NCI-H2029 treated with DMSO at 0.1 percent for 48 hours (cell line): ENCODE measurements around the gene LIME1.

Source experiments
- DNase-seq: peaks from one replicate; lab custom pipeline; 2025; lab: John Stamatoyannopoulos, UW

The LIME1 gene

DNA sequence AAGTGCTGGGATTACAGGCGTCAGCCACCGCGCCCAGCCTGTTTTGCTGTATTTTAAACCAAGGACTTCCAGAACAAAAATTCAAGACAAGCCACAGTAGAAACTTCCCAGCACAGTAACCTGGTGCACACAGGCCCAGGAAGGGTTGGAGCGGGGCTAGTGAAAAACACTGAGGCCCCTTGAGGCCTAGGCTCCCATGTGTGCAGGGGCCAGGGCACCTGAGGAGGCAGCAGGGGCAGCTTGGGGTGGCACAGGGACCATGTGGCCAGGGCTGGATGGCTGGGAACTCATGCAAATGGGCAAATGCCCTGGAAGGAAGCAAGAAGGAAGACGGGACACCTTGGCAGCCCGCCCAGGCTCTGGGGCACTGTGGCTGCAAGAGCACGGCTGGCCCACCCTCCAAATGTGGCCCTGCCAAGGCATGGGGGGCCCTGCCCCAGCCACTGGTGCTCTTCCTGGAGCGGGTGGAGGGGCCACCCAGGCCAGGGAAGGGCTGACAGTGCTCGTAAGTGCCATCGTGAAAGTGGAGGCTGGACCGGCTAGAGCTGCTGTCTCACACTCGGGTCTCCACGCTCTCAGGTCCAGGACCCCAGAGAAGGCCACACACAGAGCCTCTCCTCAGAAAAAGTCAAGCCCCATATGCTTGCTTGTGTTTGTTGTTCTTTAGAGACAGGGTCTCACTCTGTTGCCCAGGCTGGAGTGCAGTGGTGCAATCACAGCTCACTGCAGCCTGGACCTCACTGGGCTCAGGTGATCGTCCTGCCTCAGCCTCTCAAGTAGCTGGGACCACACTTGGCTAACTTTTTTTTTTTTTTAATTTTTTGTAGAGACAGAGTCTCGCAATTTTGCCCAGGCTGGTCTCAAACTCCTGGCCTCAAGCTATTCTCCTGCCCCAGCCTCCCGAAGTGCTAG, 13.4 kb downstream of the LIME1 start:
- DNase-seq = no peak

DNA sequence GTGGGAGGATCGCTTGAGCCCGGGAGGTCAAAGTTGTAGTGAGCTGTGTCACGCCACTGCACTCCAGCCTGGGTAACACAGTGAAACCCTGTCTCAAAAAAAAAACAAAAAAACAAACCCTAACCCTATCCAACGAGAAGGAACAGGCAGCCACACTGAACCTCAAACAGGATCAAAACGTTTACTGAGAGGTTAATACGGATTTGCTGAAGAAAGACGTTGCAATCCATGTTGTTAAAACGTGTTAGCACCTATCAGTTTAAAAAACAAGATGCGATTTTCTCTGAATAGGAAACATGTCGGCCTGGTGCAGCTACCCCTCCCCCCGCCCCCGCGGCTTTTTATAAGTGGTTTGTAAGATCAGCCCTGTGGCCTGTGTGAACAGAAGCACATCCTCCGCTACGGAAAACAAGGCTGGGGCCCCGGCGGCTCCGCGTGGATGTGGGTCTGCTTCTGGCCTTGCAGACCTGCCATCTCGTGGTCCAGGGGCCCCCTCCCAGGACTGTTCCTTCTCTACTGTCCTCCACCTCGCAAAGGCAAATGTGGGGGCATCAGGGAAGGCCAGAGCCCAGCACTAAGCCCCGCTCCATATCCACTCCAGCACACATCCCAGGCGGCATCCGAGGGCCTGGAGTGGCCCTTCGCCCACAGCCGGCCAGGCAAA, 14.5 kb downstream of the LIME1 start:
- no peak for DNase-seq

DNA sequence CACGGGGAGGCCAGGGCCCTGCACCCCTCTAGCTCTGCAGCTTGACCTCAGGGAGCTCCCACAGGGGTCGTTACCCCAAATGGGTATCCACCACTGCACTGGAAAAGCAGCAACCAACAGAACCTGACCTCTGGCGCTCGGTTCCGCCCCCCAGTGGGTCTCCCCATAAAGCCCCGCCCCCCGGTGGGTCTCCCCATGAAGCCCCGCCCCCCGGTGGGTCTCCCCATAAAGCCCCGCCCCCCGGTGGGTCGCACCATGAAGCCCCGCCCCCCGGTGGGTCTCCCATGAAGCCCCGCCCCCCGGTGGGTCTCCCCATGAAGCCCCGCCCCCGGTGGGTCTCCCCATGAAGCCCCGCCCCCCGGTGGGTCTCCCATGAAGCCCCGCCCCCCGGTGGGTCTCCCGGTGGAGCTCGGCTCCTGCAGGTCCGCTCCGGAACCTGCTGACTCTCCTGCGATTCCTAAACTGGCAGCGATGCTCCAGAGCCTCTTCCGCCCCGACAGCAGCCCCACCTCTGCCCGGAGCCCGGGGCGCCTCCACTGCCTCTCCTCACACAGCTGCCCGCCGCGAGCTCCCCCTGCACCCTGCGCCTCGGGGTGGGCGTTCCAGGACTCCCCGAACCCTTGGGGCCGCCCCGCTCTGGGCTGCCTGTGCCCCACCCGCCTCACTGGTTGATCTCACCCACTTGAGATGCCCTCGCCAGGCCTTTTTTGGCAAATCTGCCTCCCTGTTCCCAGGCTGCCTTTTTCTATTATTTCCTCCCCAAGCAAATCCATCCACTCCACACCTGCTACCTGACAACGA, 15.2 kb downstream of the LIME1 start:
- DNase-seq = no peak

DNA sequence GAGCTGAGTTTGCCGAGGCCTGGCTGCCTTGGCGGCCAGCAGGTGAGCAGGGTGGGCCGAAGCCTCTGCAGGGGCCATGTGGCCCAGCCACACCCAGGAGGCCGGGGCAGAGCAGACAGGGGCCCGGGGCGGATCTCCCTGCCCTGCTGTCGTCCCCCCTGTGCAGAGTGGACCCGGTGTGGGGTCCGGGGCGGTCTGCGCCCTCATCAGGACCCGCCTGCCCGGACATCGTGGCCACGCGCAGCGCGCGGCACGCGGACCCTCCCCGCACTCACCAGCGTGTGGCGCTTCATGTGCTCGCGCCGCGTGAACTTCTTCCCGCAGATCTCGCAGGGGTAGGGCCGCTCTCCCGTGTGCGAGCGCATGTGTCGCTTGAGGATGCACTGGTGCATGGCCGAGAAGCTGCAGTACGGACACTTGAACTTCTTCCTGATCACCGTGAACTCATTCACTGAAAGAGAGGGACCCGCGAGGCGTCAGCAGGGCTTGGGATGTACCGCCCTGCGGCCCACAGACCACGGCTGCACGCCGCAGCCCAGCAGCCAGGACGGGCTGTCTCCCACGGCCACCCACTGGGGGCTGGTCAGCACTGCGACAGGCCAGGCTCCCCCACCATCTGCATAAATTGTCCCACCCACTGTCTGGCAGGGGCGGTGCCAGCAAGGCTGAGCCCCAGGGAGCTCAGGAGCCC, 16.1 kb downstream of the LIME1 start:
- no peak for DNase-seq

DNA sequence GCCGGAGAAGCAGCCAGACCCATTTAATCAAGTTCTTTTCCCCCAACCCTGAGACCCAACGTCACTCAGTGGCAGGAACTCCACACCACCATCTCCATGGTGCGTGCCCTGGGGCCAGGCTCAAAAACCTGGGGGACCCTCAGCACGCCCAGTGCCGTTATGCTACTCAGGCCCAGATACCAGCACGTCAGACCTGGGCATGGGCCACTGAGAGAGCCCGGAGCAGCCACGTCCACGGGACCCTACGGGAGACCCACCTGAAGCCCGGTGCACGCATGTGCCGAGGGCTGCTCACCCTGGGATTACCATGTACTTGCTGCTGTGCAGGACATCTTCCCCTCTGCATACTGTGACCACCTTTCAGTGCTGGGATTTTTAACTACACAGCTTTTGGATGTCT, 16.9 kb downstream of the LIME1 start:
- no peak for DNase-seq

DNA sequence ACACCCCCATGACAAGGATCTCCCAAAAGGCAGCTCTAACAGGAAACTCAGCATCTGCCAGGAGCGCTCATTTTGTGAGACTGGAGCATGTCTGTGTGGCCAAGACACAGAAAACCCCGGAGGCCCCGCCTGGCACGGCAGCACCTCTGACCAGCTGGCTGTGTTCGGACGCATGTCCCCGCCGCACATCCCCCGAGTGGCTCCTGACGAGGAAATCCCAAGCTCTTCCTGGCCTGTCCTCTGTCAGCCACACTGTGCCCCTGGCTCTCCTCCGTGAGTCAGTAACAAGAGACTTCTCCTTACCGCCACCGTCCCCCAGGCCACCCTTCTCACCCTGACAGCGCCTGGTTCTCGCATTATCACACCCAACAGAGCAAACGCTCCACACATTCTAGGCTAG, 17.5 kb downstream of the LIME1 start:
- DNase-seq = no peak

DNA sequence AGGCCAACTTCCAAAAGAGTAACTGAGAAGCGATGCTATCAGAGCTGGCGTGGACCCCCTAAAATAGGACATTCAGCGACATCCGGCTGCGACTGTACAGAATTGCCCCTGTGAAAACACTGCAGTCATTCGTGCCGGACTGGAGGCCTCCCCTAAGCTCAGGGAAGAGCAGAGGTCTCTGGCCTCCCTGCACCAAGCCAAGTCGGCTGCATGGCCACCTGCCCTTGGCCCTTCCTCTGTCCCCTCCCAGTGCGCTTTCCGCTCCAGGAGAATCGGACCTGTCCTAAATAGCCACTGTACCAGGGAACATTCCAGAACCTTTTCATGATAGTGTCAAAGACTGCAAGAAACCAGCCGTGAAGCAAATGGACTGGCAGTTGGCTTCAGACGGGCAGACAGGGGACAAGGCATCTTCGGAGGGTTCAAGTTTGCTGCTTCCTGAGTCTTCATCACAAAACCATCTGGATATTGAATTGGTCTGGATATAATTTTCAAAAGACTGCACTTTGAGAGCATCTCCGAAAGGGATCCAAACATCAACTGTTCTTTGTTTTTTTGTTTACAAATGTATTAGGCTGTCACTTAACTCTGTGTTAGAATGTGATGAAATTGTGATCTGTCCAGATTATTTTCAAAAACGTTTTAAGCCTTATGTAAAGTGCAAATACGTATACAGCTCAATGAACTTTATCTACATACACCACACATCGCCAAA, 19.6 kb downstream of the LIME1 start:
- DNase-seq = no peak

DNA sequence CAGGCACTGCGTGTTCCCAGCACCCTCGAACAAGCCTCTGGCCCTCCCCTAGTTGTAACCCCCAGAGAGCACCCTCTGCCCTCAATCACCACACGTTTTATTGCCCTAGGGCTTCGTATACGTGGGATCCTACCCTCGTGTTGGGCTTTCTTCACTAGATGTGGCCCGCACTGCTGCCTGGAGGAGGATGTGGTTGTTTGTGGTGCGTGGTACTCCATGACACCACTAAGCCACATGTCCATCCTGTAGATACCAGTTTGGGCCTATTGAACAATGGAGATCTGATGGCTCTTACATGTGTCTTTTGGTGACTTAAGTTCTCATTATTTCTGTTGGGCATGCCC, 20.2 kb downstream of the LIME1 start:
- no peak for DNase-seq

DNA sequence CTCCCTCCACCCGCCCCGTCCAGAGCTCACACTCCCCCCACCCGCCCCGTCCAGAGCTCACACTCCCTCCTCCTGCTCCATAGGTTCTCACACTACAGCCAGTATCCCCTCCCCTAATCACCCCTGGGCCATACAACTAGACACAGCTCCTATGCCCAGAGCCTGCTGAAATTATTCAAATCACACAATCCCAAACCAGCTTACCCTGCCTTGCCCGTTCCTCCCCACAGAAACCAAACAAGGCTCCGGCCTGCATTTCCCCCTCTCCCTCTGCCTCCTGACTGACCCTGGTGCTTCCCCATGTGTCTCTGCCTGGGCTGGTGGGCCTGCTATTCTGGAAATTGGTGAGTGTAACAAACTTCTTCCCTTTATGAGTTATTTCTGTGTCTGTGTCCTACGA, 21.7 kb downstream of the LIME1 start:
- no peak for DNase-seq

DNA sequence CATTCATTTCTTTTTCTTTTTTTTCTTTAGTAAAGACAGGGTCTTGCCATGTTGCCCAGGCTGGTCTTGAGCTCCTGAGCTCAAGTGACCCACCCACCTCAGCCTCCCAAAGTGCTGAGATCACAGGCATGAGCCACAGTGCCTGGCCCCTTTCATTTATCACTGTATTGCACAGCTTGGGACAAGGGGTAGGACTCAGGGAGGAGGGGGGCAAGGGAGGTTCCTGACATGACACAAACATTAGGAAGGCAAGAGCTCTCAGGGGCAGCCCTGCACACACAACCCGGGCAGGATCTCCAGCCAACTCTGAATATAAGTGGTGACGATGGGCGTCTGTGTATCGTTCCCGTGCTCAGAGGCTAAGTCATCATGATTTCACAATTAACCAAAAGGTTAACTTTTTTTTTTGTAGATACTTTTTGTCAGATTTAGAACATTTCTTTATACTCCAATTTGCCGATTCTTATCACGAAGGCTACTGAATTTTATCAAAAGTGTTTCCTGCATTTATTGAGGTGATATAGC, 23.0 kb downstream of the LIME1 start:
- no peak for DNase-seq

DNA sequence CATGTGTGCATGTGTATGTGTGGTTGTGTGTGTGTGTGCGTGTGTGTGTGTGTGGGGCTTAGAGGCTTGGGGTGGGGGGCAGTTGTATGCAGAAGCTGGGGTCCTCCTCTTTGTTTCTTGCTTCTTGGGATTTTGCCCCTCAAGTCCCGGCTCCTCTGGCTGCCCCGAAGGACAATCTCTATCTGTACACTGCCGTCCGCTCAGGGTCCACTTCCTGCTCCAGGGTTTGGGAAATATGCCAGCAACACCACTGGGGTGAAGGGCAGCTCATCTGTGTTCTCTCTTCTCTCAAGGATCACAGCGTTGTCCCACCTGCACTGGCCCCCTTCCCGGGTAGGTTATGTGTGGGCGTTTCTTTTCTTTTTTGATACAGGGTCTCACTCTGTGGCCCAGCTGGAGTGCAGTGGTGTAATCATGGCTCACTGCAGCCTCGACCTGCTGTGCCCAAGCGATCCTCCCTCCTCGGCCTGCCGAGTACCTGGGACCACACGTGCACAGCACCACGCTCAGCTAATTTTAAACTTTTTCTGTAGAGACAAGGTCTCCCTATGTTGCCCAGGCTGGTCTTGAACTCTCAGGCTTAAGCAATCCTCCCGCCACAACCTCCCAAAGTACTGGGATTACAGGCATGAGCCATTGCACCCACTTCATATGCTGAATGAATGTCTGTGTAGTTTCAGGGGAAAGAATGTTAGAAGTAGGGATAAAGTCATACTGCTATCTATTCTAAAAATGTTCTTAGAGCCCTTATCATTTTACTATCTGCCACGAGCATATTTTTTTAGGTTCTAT, 28.8 kb downstream of the LIME1 start:
- DNase-seq = no peak

DNA sequence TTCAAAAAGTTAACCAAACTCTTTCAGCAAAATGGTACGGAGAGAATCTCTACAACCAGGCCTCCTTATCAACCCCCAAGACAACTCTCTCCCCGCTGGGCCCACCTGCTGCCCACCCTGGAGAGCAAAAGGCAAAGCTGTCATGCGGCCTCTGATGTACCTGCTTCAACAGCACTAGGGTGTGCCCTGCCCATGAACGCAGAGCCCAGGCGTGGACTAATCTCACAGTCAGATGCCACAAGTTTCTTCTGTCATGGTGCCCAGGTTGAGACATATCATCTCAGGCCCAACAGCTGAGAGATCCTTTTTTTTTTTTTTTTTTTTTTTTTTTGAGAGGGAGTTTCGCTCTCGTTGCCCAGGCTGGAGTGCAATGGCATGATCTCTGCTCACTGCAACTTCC, 29.4 kb downstream of the LIME1 start:
- no peak for DNase-seq

DNA sequence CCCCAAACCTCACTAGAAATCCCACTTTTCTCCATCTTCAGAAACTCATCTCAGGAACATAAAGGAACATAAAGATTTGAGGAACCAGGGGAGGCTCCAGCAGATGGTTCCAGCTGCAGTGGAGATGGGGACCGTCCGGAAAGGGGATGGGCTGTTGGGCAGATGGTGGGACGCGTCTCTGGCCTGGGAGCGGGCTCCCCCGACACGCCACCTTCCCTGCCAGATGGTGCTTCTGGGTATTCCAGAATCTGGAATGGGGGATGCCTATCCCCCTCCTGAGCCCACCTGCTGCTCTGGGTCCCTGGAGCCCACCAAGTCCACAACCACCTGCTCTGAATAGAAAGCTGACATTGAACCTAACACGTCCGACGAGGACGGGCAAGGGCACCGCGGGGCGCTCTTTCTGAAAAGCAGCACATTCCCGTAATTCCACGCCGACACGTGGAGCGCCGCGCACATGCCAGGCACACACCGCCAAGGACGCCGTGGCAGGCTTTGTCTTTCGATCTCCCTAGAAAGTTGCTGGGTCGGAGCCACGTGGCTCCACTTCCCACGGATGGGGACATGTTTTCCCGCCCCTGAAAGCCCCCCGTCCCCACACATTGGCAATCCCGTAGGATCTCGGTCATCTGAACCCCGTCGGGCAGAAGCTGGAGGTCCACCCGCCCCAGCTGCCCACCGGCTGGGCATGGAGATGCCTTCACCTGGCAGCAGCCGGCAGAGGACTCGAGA, 30.4 kb downstream of the LIME1 start:
- no peak for DNase-seq

DNA sequence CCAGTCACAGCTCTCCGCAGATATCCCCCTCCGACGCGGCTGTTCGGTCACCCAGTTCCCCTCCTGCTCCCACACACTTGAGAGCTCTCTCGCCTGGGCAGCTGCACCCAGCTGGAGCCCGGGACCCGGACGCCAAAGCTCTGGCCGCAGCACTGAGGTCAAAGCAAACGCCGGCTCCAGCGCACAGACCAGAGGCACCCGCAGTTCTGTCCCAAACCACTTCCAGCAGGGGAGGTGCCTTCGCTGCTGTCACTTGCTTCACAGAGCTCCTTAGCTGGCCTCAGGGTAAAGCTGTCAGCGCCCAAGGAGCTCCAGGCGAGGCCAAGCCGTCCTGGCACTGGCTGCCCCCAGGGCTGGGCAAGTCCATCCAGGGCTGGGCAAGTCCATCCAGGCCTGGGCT, 31.0 kb downstream of the LIME1 start:
- no peak for DNase-seq

DNA sequence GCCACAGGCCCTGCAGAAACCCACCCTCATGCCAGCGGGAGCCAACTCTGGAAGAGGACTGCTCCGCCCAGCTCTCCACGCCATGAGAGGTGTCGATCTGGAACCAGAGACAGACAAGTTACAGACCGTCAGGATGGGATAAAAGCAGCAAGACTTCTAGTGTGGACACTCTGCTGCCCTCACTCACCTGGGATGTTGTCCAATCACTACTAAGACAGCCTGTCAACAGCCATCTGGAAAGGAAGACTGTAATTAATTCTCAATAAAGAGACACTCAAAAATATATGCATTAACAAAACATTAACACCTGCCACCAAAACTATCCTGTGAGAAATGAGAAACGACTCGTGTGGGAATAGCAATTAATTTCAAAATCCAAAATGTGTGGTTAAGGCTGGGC, 31.4 kb downstream of the LIME1 start:
- DNase-seq = no peak

DNA sequence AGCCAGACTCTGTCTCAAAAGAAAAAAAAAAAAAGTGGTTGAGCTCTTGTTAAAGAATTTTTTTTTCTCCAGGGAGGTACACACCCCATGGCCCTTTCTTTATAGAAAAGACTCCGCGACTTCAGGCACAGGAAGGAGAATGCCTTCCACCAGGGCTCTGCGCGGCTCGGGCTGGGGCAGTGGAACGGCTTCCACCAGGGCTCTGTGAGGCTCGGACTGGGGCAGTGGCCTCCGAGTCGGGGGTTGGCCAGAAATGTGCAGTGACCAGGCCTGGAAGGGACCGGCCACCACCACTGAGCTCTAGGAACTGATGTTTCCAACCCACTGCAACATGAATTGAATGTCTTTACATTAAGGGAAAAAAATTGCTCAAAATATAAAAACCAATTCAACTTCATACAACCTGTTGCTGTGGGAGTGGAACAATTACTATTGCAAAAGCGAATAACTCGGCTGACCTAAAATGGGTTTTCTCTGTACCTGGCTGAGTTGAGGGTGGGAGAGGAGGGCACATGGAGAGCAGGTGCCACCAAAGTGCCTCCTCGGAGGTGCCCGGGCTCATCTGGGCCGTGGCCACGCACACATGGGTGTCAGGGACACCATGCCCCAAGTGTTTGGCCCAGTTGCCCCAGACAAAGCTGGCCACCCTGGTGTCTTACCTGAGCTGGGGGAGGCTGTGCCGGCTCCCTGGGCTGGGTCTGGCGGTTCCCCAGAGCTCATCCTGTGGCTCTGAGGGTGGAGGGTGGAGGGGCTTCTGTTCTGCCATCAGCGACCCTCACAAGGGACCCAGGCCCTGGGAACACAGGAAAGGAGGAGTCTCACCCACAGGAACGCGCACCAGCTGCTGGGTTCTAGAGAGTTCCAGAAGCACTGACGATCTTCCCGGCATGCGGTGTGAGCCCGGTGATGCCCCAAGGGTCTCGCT, 32.4 kb downstream of the LIME1 start:
- no peak for DNase-seq

DNA sequence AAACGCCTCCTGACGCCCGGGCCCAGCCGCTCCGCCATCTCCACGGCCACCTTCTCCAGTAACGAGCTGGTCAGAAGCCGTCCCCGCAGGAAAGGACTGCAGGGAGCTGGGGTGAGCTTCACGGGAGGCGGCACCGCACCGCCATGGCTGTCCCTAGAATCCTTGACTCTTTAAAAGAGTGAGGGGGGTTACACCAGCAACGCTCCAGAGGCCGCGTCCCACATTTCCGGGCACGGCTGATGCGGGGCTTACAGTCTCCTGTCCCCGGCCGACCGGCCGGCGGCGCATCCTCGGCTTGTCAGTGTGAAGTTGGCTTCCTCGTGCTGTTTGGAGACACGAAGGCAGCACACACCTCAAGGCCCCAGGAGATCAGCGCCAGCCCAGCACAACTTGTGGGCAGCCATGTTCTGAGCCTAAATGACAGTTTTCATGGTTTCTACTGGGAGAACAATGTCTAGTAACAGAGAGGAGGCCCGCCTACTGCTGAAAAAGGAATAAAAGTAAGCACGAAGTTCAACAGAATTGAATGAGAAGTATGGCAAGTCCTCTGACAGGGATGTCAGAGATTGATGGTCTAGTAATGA, 33.5 kb downstream of the LIME1 start:
- DNase-seq = no peak

DNA sequence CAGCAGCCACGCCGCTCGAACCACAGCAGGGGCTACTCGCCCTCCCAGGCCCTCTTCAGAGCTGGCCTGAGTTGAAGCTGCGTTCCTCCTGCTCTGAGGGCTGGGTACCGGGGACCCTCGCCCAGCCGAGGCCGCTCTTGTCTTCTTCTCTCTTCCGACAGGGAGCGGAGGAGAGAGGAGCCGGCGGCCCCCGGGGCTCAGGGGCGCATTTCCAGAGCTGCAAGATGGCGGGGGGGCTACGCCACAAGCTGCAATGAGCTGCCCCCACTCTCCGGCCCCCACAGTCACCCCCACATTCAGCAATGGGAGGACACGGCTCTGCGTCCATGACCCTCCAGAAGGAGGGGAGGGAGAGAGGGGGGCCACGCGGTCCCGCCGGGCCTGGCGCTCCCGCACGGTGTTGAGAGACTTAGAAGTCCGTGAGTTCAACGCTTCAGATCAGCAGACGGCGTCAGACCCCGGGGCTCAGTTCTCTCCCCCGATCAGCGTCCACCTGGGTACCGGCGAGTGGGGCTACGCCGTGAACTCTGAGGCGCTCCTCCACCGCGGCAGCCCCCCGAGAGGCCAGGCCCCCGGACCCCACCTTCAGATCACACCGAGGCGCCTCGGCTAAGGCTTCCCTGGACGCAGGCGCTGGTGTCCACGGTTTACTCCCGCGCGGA, 34.7 kb downstream of the LIME1 start:
- no peak for DNase-seq
